Spleen (tissue), 11 donors: ENCODE data around the gene ADRA1B. TPM values are rescaled to one million over a fixed set of nuclear protein-coding genes. Genes with fewer than 3 reads are reported as not detected.
"Not testable (repeated sequence)": the region's sequence is repeated elsewhere in the genome, so short reads cannot be mapped to it uniquely, and the experiment has no call there.

Experiments
- DNase-seq: peaks from one replicate; pipeline ENCODE4 v3.0.0-alpha.2; 2020
- H3K27ac ChIP-seq, 8 donors: fragments of 200-600 bp; sonication (generic) in 7 of 8; 1 replicate in 4 of 8; 2 replicates in 4 of 8; pipeline versions ENCODE4 v1.5.0 to v1.8.0; 2016 to 2021; ENCODE audit warnings: inconsistent platforms in 4 of 8, mild to moderate bottlenecking in 4 of 8, moderate library complexity in 1 of 8
- H3K27me3 ChIP-seq, 7 donors: fragments of 200-600 bp; sonication (generic) in 6 of 7; replicated peaks in 1 of 7; 1 replicate in 4 of 7; 2 replicates in 3 of 7; pipeline versions ENCODE4 v1.5.0 to v1.8.0; 2016 to 2021; ENCODE audit warnings: inconsistent platforms in 3 of 7, mild to moderate bottlenecking in 1 of 7
- H3K36me3 ChIP-seq, 6 donors: fragments of 200-600 bp; sonication (generic) in 5 of 6; 1 replicate in 4 of 6; 2 replicates in 2 of 6; pipeline versions ENCODE4 v1.5.0 to v1.8.0; 2016 to 2021; ENCODE audit warnings: inconsistent platforms in 2 of 6
- H3K4me1 ChIP-seq, 6 donors: fragments of 200-600 bp; sonication (generic) in 5 of 6; 1 replicate in 3 of 6; 2 replicates in 3 of 6; pipeline versions ENCODE4 v1.5.0 to v1.8.0; 2016 to 2021; ENCODE audit warnings: inconsistent platforms in 3 of 6
- H3K4me3 ChIP-seq, 8 donors: fragments of 200-600 bp; sonication (generic) in 7 of 8; 1 replicate in 4 of 8; 2 replicates in 4 of 8; pipeline versions ENCODE4 v1.5.0 to v1.8.0; 2016 to 2021; ENCODE audit warnings: inconsistent platforms in 4 of 8, mild to moderate bottlenecking in 4 of 8, moderate library complexity in 2 of 8
- H3K9me3 ChIP-seq, 8 donors: fragments of 200-600 bp; sonication (generic) in 7 of 8; 1 replicate in 4 of 8; 2 replicates in 4 of 8; pipeline versions ENCODE4 v1.5.0 to v1.8.0; 2016 to 2021; ENCODE audit warnings: inconsistent platforms in 4 of 8
- CTCF ChIP-seq, 11 experiments: fragments of 200-600 bp in 7 of 11; fragments of 450-650 bp in 4 of 11; sonication (generic) in 4 of 11; IDR thresholded peaks in 8 of 11; conservative IDR thresholded peaks in 3 of 11; 1 replicate in 7 of 11; 2 replicates in 4 of 11; pipeline versions ENCODE4 v1.4.0 to v1.8.0; 2016 to 2021; ENCODE audit warnings: antibody characterized with exemption in 11 of 11, inconsistent platforms in 4 of 11, mild to moderate bottlenecking in 1 of 11
- POLR2A ChIP-seq, 3 donors: fragments of 450-650 bp; IDR thresholded peaks; one replicate each; pipeline ENCODE4 v1.5.1; 2017; ENCODE audit warnings: antibody characterized with exemption in 3 of 3, mild to moderate bottlenecking in 1 of 3
- POLR2AphosphoS5 ChIP-seq, 3 donors: sonication (generic); formaldehyde crosslinking; IDR thresholded peaks; one replicate each; pipeline ENCODE4 v1.5.1; 2017; ENCODE audit warnings: antibody characterized with exemption in 3 of 3
- WGBS, 5 donors: extraction: QIAGEN DNeasy Blood & Tissue Kit in 3 of 5; methylation state at CpG; one replicate each; pipeline versions ENCODE4 v1.1.5 to v1.1.7; 2013 to 2018; 5-methylcytosine and 5-hydroxymethylcytosine counted together
- intact Hi-C: fragments of 100-400 bp; cut with DNase I; formaldehyde crosslinking; loops from one replicate; pipeline ENCODE4 v1.15.0; 2023; ENCODE audit warnings: low total_unique reads
- polyA plus RNA-seq, 3 donors: library from polyadenylated mRNA; stranded (reverse); fragments of 200-250 nt; gene quantifications; one replicate each; pipeline ENCODE4 v1.2.1, GENCODE V29; 2013
- total RNA-seq, 7 donors: library from RNA; depleted of rRNA in 3 of 7; stranded (reverse); fragments of >200 nt in 3 of 7; fragmentation: NEBNext Ultra II Directional in 4 of 7; extraction: Animal tissue kit (Norgen Biotek cat#: 25700) in 4 of 7; gene quantifications; one replicate each; pipeline versions ENCODE4 v1.1.0 to v1.2.1, GENCODE V29; 2016 to 2021
- donor health status: healthy with polysubstance abuse.
- donor health status: DM: no; HTN: no; CAD: no; lungs with moderate emphysema.
- donor health status: DM: no; HTN: no; CAD: no.
- donor health status: Bipolar disorder and iron deficiency.
- donor health status: healthy.
- donor health status: DM: no; HTN: no; CAD: no.
- donor health status: DM: yes; HTN: yes; CAD: no.

The ADRA1B gene
- total and polyA plus RNA-seq, 10 donors = 0.65 to 39.6 (median 11.7) TPM

GRCh38 chr5:159965031-159965837 is 49.0 kb downstream of the ADRA1B start:
- TF ChIP-seq POLR2AphosphoS5 (IDR thresholded peaks at IDR 0.05) (peak in 1 of 3 donors; percentile 12), POLR2A (IDR thresholded peaks at IDR 0.05) (no peak), CTCF (IDR thresholded peaks at IDR 0.05 in 8 of 11, conservative IDR thresholded peaks at IDR 0.05 in 3 of 11) (peak in 10 of 11 experiments; percentile 22 to 79 (median 54))
- H3K36me3 ChIP-seq = no peaks in the 10 kb centered on the region
- peak; percentile 79 for DNase-seq
- H3K4me1 ChIP-seq = peaks cover 0 to 14% (median 0%) of the 10 kb centered on the region in 6 donors
- H3K4me3 ChIP-seq = no peak overlapping the region
- peak overlapping the region in 5 of 8 donors; percentile 3 to 47 (median 22) for H3K27ac ChIP-seq
- WGBS, 5 donors = 8 to 35% (median 29%) methylated on average over 7 to 12 of the region's 12 CpGs
- intact Hi-C loops = loop anchor here (10.0 kb wide), 1 partner anchor 520 kb away; no protein-coding TSS in a partner anchor
- peaks cover 0 to 45% (median 11%) of the 10 kb centered on the region in 7 donors for H3K27me3 ChIP-seq
- no peaks in the 10 kb centered on the region for H3K9me3 ChIP-seq

- intact Hi-C loops = loop anchor here (10.0 kb wide), 1 partner anchor 521 kb away; no protein-coding TSS in a partner anchor
- peaks cover 0 to 16% (median 0%) of the 10 kb centered on the region in 6 donors for H3K4me1 ChIP-seq
- peak in 1 of 11 experiments; percentile 11 for TF ChIP-seq CTCF (IDR thresholded peaks at IDR 0.05 in 8 of 11, conservative IDR thresholded peaks at IDR 0.05 in 3 of 11)
- H3K27me3 ChIP-seq = peaks cover 0 to 51% (median 17%) of the 10 kb centered on the region in 7 donors
- not testable (repeated sequence) for H3K36me3 ChIP-seq, H3K9me3 ChIP-seq, H3K4me3 ChIP-seq, DNase-seq
- peak overlapping the region in 4 of 8 donors; percentile 16 to 35 (median 18) for H3K27ac ChIP-seq
- WGBS, 5 donors = 63 to 68% (median 66%) methylated on average over 4 of the region's 4 CpGs
These were observed 49.5 kb downstream of the ADRA1B start for GRCh38 chr5:159965838-159966128.

- no peaks in the 10 kb centered on the region for H3K36me3 ChIP-seq
- H3K9me3 ChIP-seq = no peaks in the 10 kb centered on the region
- no peak overlapping the region for H3K27ac ChIP-seq
- intact Hi-C loops = loop anchor here (10.0 kb wide), 1 partner anchor 525 kb away; no protein-coding TSS in a partner anchor
- peaks cover 0 to 34% (median 16%) of the 10 kb centered on the region in 6 donors for H3K4me1 ChIP-seq
- H3K4me3 ChIP-seq = no peak overlapping the region
- H3K27me3 ChIP-seq = peaks cover 0 to 88% (median 45%) of the 10 kb centered on the region in 7 donors
- TF ChIP-seq CTCF (IDR thresholded peaks at IDR 0.05 in 8 of 11, conservative IDR thresholded peaks at IDR 0.05 in 3 of 11) (no peak), POLR2AphosphoS5 (IDR thresholded peaks at IDR 0.05) (no peak)
- no peak for DNase-seq
These were observed 53.7 kb downstream of the ADRA1B start for GRCh38 chr5:159969966-159970365.

GRCh38 chr5:159971038-159971437 is 54.8 kb downstream of the ADRA1B start:
- WGBS, 5 donors = 73 to 82% (median 77%) methylated on average over 4 of the region's 4 CpGs

More at GRCh38 chr5:159971038-159971437, 54.8 kb downstream of the ADRA1B start:
- DNase-seq = no peak
- TF ChIP-seq POLR2A (IDR thresholded peaks at IDR 0.05) = no peak
- TF ChIP-seq POLR2AphosphoS5 (IDR thresholded peaks at IDR 0.05) = no peak
- TF ChIP-seq CTCF (IDR thresholded peaks at IDR 0.05 in 8 of 11, conservative IDR thresholded peaks at IDR 0.05 in 3 of 11) = no peak
- Histone ChIP-seq H3K36me3 (no peaks in the 10 kb centered on the region), H3K27me3 (peaks cover 0 to 78% (median 45%) of the 10 kb centered on the region in 7 donors), H3K4me1 (peaks cover 0 to 35% (median 14%) of the 10 kb centered on the region in 6 donors), H3K27ac (no peak overlapping the region), H3K4me3 (no peak overlapping the region), H3K9me3 (no peaks in the 10 kb centered on the region)
- intact Hi-C loops = no loop called here
